H1 (cell line): Measurements from ENCODE around the gene INAVA. TPM values are rescaled to one million over a fixed set of nuclear protein-coding genes. Genes with fewer than 3 reads are reported as not detected.

Experiments used
- CTCF ChIA-PET: fragments of 300-600 bp; sonication (Branson Sonifier 250); formaldehyde crosslinking; loops from one replicate; lab custom pipeline; 2021; ENCODE audit not compliant: partially characterized antibody; lab: Charles Lee
- POLR2A ChIA-PET: fragments of 300-600 bp; sonication (Branson Sonifier 250); formaldehyde crosslinking; loops from one replicate; lab custom pipeline; 2021; ENCODE audit warnings: inconsistent platforms; ENCODE audit not compliant: partially characterized antibody; lab: Charles Lee
- DNase-seq, 2 experiments: peaks; one replicate each; pipeline versions ENCODE4 v3.0.0 to v3.0.0-alpha.2; 2010 to 2022; ENCODE audit warnings: low spot score in 2 of 2, low read depth in 1 of 2, mixed read lengths in 1 of 2
- FAIRE-seq: peaks from 2 replicates; lab custom pipeline; 2011; peaks lifted over from hg19 to GRCh38; lab: Jason Lieb, UNC
- H2AFZ ChIP-seq: 2 replicates; pipeline ENCODE4 v1.8.1; 2012; ENCODE audit warnings: low read length, inconsistent platforms
- H2AK5ac ChIP-seq: 2 replicates; pipeline ENCODE4 v1.6.1; 2013; ENCODE audit warnings: low read depth, low read length
- H2BK120ac ChIP-seq: replicated peaks from 2 replicates; pipeline ENCODE3; 2013; ENCODE audit warnings: low read depth, low read length, inconsistent platforms
- H2BK12ac ChIP-seq: 2 replicates; pipeline ENCODE4 v1.6.1; 2013; ENCODE audit warnings: low read depth, low read length
- H2BK15ac ChIP-seq: 2 replicates; pipeline ENCODE4 v1.6.1; 2013; ENCODE audit warnings: low read length
- H2BK20ac ChIP-seq: 2 replicates; pipeline ENCODE4 v1.6.1; 2013; ENCODE audit warnings: low read length
- H2BK5ac ChIP-seq: 2 replicates; pipeline ENCODE4 v1.6.1; 2013; ENCODE audit warnings: low read depth, low read length
- H3K14ac ChIP-seq: 2 replicates; pipeline ENCODE4 v1.6.1; 2013; ENCODE audit warnings: inconsistent platforms; ENCODE audit not compliant: insufficient read length
- H3K18ac ChIP-seq: 2 replicates; pipeline ENCODE4 v1.6.1; 2013; ENCODE audit warnings: low read length; ENCODE audit errors: extremely low read depth
- H3K23ac ChIP-seq: 2 replicates; pipeline ENCODE4 v1.6.1; 2013; ENCODE audit warnings: inconsistent platforms; ENCODE audit not compliant: insufficient read length
- H3K23me2 ChIP-seq: 2 replicates; pipeline ENCODE4 v1.6.1; 2013; ENCODE audit warnings: low read depth, low read length
- H3K27ac ChIP-seq: 2 replicates; pipeline ENCODE4 v1.6.1; 2011; ENCODE audit warnings: low read depth, low read length, inconsistent platforms
- H3K27me3 ChIP-seq, 4 experiments: replicated peaks in 1 of 4; 1 replicate in 1 of 4; 2 replicates in 3 of 4; pipeline versions ENCODE4 v1.6.1 to v1.8.1; 2011 to 2013; ENCODE audit warnings: low read length in 3 of 4, mild to moderate bottlenecking in 3 of 4, inconsistent platforms in 2 of 4, mixed read lengths in 2 of 4, moderate library complexity in 1 of 4; ENCODE audit not compliant: control insufficient read depth in 3 of 4, insufficient read depth in 3 of 4; ENCODE audit errors: extremely low read depth in 1 of 4
- H3K36me3 ChIP-seq, 4 experiments: 2 replicates each; pipeline versions ENCODE4 v1.6.1 to v1.8.1; 2011 to 2013; ENCODE audit warnings: mild to moderate bottlenecking in 4 of 4, low read length in 3 of 4, moderate library complexity in 2 of 4, control low read depth in 1 of 4, inconsistent platforms in 1 of 4; ENCODE audit not compliant: insufficient read depth in 4 of 4, control insufficient read depth in 2 of 4
- H3K4ac ChIP-seq: replicated peaks from 2 replicates; pipeline ENCODE3; 2013; ENCODE audit warnings: low read length, low read depth, mixed read lengths, inconsistent platforms; ENCODE audit not compliant: insufficient read length
- H3K4me1 ChIP-seq, 4 experiments: replicated peaks in 1 of 4; 1 replicate in 1 of 4; 2 replicates in 3 of 4; pipeline versions ENCODE4 v1.6.1 to v1.8.1; 2011 to 2013; ENCODE audit warnings: low read length in 3 of 4, inconsistent platforms in 2 of 4, mixed read lengths in 1 of 4; ENCODE audit not compliant: insufficient read depth in 4 of 4, control insufficient read depth in 3 of 4
- H3K4me2 ChIP-seq, 2 experiments: 2 replicates each; pipeline versions ENCODE4 v1.6.1 to v1.8.1; 2011 to 2013; ENCODE audit warnings: low read depth in 2 of 2, low read length in 2 of 2, control low read depth in 1 of 2, inconsistent platforms in 1 of 2, mild to moderate bottlenecking in 1 of 2; ENCODE audit not compliant: insufficient read depth in 1 of 2
- H3K4me3 ChIP-seq, 4 experiments: fragments of 200-600, 300-600 bp in 1 of 4; sonication (generic), shearing (Covaris generic), sonication (Bioruptor Twin) in 1 of 4; 2 replicates each; pipeline versions ENCODE4 v1.5.1 to v1.8.1; 2011 to 2016; ENCODE audit warnings: low read length in 4 of 4, low read depth in 3 of 4, control low read depth in 2 of 4, inconsistent platforms in 2 of 4, mild to moderate bottlenecking in 2 of 4, mixed read lengths in 1 of 4, moderate library complexity in 1 of 4; ENCODE audit not compliant: insufficient read depth in 2 of 4; ENCODE audit errors: extremely low read depth in 1 of 4
- H3K56ac ChIP-seq: replicated peaks from 2 replicates; pipeline ENCODE3; 2013; ENCODE audit warnings: low read depth, mild to moderate bottlenecking, mixed read lengths, low read length, inconsistent platforms; ENCODE audit not compliant: insufficient read length
- H3K79me1 ChIP-seq: 2 replicates; pipeline ENCODE4 v1.6.1; 2013; ENCODE audit warnings: low read depth, low read length, control low read depth
- H3K79me2 ChIP-seq, 2 experiments: 2 replicates each; pipeline versions ENCODE4 v1.6.1 to v1.8.1; 2012 to 2013; ENCODE audit warnings: low read length in 2 of 2, mild to moderate bottlenecking in 2 of 2, inconsistent platforms in 1 of 2; ENCODE audit not compliant: insufficient read depth in 2 of 2, control insufficient read depth in 1 of 2
- H3K9ac ChIP-seq, 4 experiments: replicated peaks in 1 of 4; 1 replicate in 1 of 4; 2 replicates in 3 of 4; pipeline versions ENCODE4 v1.6.1 to v1.8.1; 2011 to 2013; ENCODE audit warnings: low read depth in 3 of 4, low read length in 3 of 4, control low read depth in 2 of 4, mild to moderate bottlenecking in 2 of 4, moderate library complexity in 2 of 4, inconsistent platforms in 1 of 4; ENCODE audit errors: extremely low read depth in 1 of 4
- H3K9me3 ChIP-seq, 2 experiments: 2 replicates each; pipeline versions ENCODE4 v1.6.1 to v1.8.1; 2012 to 2013; ENCODE audit warnings: mild to moderate bottlenecking in 2 of 2, moderate library complexity in 2 of 2, control low read depth in 1 of 2, inconsistent platforms in 1 of 2, low read depth in 1 of 2, low read length in 1 of 2, mixed read lengths in 1 of 2; ENCODE audit not compliant: insufficient read depth in 2 of 2
- H4K20me1 ChIP-seq, 2 experiments: replicated peaks in 1 of 2; 2 replicates each; pipeline versions ENCODE3 to v1.8.1; 2011 to 2013; ENCODE audit warnings: inconsistent platforms in 2 of 2, low read length in 2 of 2, mild to moderate bottlenecking in 1 of 2; ENCODE audit not compliant: insufficient read depth in 2 of 2, control insufficient read depth in 1 of 2
- H4K5ac ChIP-seq: 2 replicates; pipeline ENCODE4 v1.6.1; 2013; ENCODE audit warnings: low read length, low read depth, mixed read lengths, inconsistent platforms; ENCODE audit not compliant: insufficient read length
- H4K8ac ChIP-seq: 2 replicates; pipeline ENCODE4 v1.8.0; 2013; ENCODE audit warnings: mild to moderate bottlenecking, moderate library complexity, low read length, inconsistent platforms; ENCODE audit not compliant: insufficient read depth; ENCODE audit errors: extremely low read depth
- H4K91ac ChIP-seq: replicated peaks from 2 replicates; pipeline ENCODE3; 2013; ENCODE audit warnings: low read length, mixed read lengths, inconsistent platforms; ENCODE audit not compliant: insufficient read length
- CTCF ChIP-seq, 3 experiments: IDR thresholded peaks; 1 replicate in 2 of 3; 2 replicates in 1 of 3; pipeline versions ENCODE4 v1.5.1 to v1.6.1; 2011; ENCODE audit warnings: low read length in 3 of 3, mild to moderate bottlenecking in 3 of 3, inconsistent platforms in 2 of 3, low read depth in 1 of 3, moderate library complexity in 1 of 3; ENCODE audit not compliant: insufficient read depth in 1 of 3; ENCODE audit errors: control extremely low read depth in 1 of 3
- E2F6 ChIP-seq: IDR thresholded peaks from 2 replicates; pipeline ENCODE4 v1.6.1; 2012; ENCODE audit warnings: inconsistent platforms
- JUND ChIP-seq: IDR thresholded peaks from 2 replicates; pipeline ENCODE4 v1.6.1; 2011; ENCODE audit warnings: mild to moderate bottlenecking, improper control_type of control experiment, low read length
- MAX ChIP-seq: IDR thresholded peaks from 2 replicates; pipeline ENCODE4 v1.6.1; 2012; ENCODE audit warnings: inconsistent platforms
- NRF1 ChIP-seq: IDR thresholded peaks from 2 replicates; pipeline ENCODE4 v1.6.1; 2011; ENCODE audit warnings: mild to moderate bottlenecking, low read depth, low read length, improper control_type of control experiment
- PHF8 ChIP-seq: fragments of 200-600 bp; sonication (generic); conservative IDR thresholded peaks from 2 replicates; pipeline ENCODE4 v1.7.1; 2012; ENCODE audit warnings: low read depth, mild to moderate bottlenecking, inconsistent platforms, low read length, moderate library complexity
- TAF7 ChIP-seq: optimal IDR thresholded peaks from 2 replicates; pipeline ENCODE3; 2011; ENCODE audit warnings: low read depth, mild to moderate bottlenecking, inconsistent platforms, low read length, moderate library complexity, borderline replicate concordance
- WGBS, 2 experiments: shearing (Covaris generic) in 1 of 2; methylation state at CpG; one replicate each; pipeline versions ENCODE4 v1.1.6 to v1.1.7; 2013 to 2015; ENCODE audit warnings: low lambda C conversion rate in 2 of 2, mixed read lengths in 2 of 2, inconsistent platforms in 1 of 2, low coverage in 1 of 2, missing lambda C conversion rate in 1 of 2; ENCODE audit not compliant: insufficient replicate concordance in 2 of 2, insufficient coverage in 1 of 2, insufficient read length in 1 of 2; ENCODE audit errors: extremely low coverage in 1 of 2, missing lambda C conversion rate in 1 of 2; 5-methylcytosine and 5-hydroxymethylcytosine counted together
- polyA plus RNA-seq, 7 experiments: library from polyadenylated mRNA; depleted of rRNA in 3 of 7; stranded (reverse) in 5 of 7; unstranded in 2 of 7; fragments of >200 nt in 5 of 7; fragments of 200-250 nt in 2 of 7; gene quantifications; 1 replicate in 5 of 7; 2 replicates in 1 of 7; 4 replicates in 1 of 7; pipeline versions ENCODE4 v1.2.1 to v1.2.3, GENCODE V29; 2011 to 2013; ENCODE audit warnings: missing spikeins in 2 of 7, mixed read lengths in 2 of 7
- total RNA-seq: library from RNA; stranded (reverse); fragmentation: NEBNext Ultra II Directional; extraction: Animal tissue kit (Norgen Biotek cat#: 25700); gene quantifications from 2 replicates; pipeline ENCODE4 v1.2.1, GENCODE V29; 2021

Gene INAVA
- total and polyA plus RNA-seq, 2 of the 8 experiments (the other 6 are each of a cell fraction or from before 2014, with no cell fraction given) = 46.8 to 49.3 TPM

- no peak overlapping the region for H4K8ac ChIP-seq
- no peak overlapping the region for H3K4me3 ChIP-seq
- TF ChIP-seq CTCF (IDR thresholded peaks at IDR 0.05; ENCODE audit: control extremely low read depth in 1 of 3, insufficient read depth in 1 of 3, low read depth in 1 of 3, low read length in 3 of 3) (no peak), NRF1 (no peak), PHF8 (no peak), TAF7 (no peak), E2F6 (no peak), JUND (no peak), MAX (no peak)
- 93% methylated on average over 1 of the region's 1 CpG; no CpG with 5 or more reads in 1 of the 2 experiments for WGBS, 2 experiments
- H4K91ac ChIP-seq = no peak overlapping the region
- H3K79me2 ChIP-seq = no peaks in the 10 kb centered on the region
- H4K5ac ChIP-seq = no peak overlapping the region
- no peak overlapping the region for H3K14ac ChIP-seq
- H2BK5ac ChIP-seq = no peak overlapping the region
- H3K4me1 ChIP-seq = peaks cover 0 to 3% (median under 1%) of the 10 kb centered on the region in 4 experiments; a peak in 2 of 7 replicates
- H3K18ac ChIP-seq = no peak overlapping the region
- FAIRE-seq (no peak), DNase-seq (no peak)
- no peak overlapping the region for H2BK20ac ChIP-seq
- no peak overlapping the region for H3K23ac ChIP-seq
- H2AFZ ChIP-seq = no peak overlapping the region
- H3K4me2 ChIP-seq = no peak overlapping the region
- no peak overlapping the region for H3K4ac ChIP-seq
- H3K79me1 ChIP-seq = no peaks in the 10 kb centered on the region
- H2BK12ac ChIP-seq = no peak overlapping the region
- H2BK120ac ChIP-seq = no peak overlapping the region
- POLR2A ChIA-PET = interaction anchor here (1.0 kb wide), 1 partner anchor 8 kb away, joined by 3 read pairs; no protein-coding TSS in a partner anchor
- H2AK5ac ChIP-seq = no peak overlapping the region
- no peak overlapping the region for H2BK15ac ChIP-seq
- CTCF ChIA-PET = interaction anchor here (1.0 to 2.2 kb wide), 4 partner anchors 42 to 56 kb away, joined by 3 to 7 read pairs (median 3); no protein-coding TSS in a partner anchor
- H3K9ac ChIP-seq = no peak overlapping the region
- no peak overlapping the region for H3K27ac ChIP-seq
- no peaks in the 10 kb centered on the region for H4K20me1 ChIP-seq
- H3K27me3 ChIP-seq = no peaks in the 10 kb centered on the region
- H3K9me3 ChIP-seq = no peaks in the 10 kb centered on the region
- no peaks in the 10 kb centered on the region for H3K36me3 ChIP-seq
- H3K23me2 ChIP-seq = no peaks in the 10 kb centered on the region
- no peak overlapping the region for H3K56ac ChIP-seq
Measured at GRCh38 chr1:200923601-200924000, 28.9 kb downstream of the INAVA start.
